HepG2 (cell line): ENCODE data around the gene ASAP2. TPM values are rescaled to one million over a fixed set of nuclear protein-coding genes. Genes with fewer than 3 reads are reported as not detected.

Source experiments
- BHLHE40 ChIP-seq: IDR thresholded peaks from 2 replicates; pipeline ENCODE4 v1.6.1; 2011; ENCODE audit warnings: low read length, improper control_type of control experiment
- FOXA3 ChIP-seq: IDR thresholded peaks from 2 replicates; pipeline ENCODE4 v1.6.1; 2016; ENCODE audit warnings: missing genetic modification reagents, missing compliant biosample characterization
- PHF21A ChIP-seq: sonication (generic); formaldehyde crosslinking; IDR thresholded peaks from 2 replicates; pipeline ENCODE4 v1.5.0; 2020; ENCODE audit warnings: mild to moderate bottlenecking, missing genetic modification reagents
- RCOR2 ChIP-seq: IDR thresholded peaks from 2 replicates; pipeline ENCODE4 v1.6.1; 2016; ENCODE audit warnings: missing biosample characterization, missing genetic modification reagents
- RFX5 ChIP-seq: IDR thresholded peaks from 2 replicates; pipeline ENCODE4 v1.6.1; 2011; ENCODE audit warnings: low read depth, low read length, improper control_type of control experiment
- SOX5 ChIP-seq: IDR thresholded peaks from 2 replicates; pipeline ENCODE4 v1.6.1; 2016; ENCODE audit warnings: borderline replicate concordance
- SOX6 ChIP-seq, 2 experiments: fragments of 450-650 bp in 1 of 2; sonication (generic) in 1 of 2; formaldehyde crosslinking in 1 of 2; IDR thresholded peaks; 2 replicates each; pipeline versions ENCODE4 v1.4.0 to v1.6.1; 2017 to 2020; ENCODE audit warnings: antibody characterized with exemption in 1 of 2, mild to moderate bottlenecking in 1 of 2, missing genetic modification reagents in 1 of 2
- TRIM24 ChIP-seq: sonication (generic); formaldehyde crosslinking; IDR thresholded peaks from 2 replicates; pipeline ENCODE4 v1.8.0; 2022; ENCODE audit warnings: mild to moderate bottlenecking, missing genetic modification reagents
- ZBTB21 ChIP-seq: sonication (generic); formaldehyde crosslinking; IDR thresholded peaks from 2 replicates; pipeline ENCODE4 v1.4.0; 2020; ENCODE audit warnings: missing genetic modification reagents
- ZMYM4 ChIP-seq: sonication (generic); formaldehyde crosslinking; IDR thresholded peaks from 2 replicates; pipeline ENCODE4 v1.8.1; 2023; ENCODE audit warnings: mild to moderate bottlenecking, missing genetic modification reagents
- ZNF616 ChIP-seq: sonication (generic); formaldehyde crosslinking; IDR thresholded peaks from 2 replicates; pipeline ENCODE4 v1.5.0; 2020; ENCODE audit warnings: low read depth, mild to moderate bottlenecking, missing genetic modification reagents
- ZNF772 ChIP-seq: sonication (generic); formaldehyde crosslinking; IDR thresholded peaks from 2 replicates; pipeline ENCODE4 v1.5.0; 2020; ENCODE audit warnings: mild to moderate bottlenecking, missing genetic modification reagents
- ZNF839 ChIP-seq: sonication (generic); formaldehyde crosslinking; IDR thresholded peaks from 2 replicates; pipeline ENCODE4 v1.4.0; 2020; ENCODE audit warnings: missing genetic modification reagents, mild to moderate bottlenecking, borderline replicate concordance
- polyA plus RNA-seq, 8 experiments: library from polyadenylated mRNA; depleted of rRNA in 3 of 8; stranded (reverse) in 7 of 8; unstranded in 1 of 8; fragments of >200 nt; fragmentation: Illumina TruSeq in 4 of 8; extraction: Trizol in 4 of 8; gene quantifications; 2 replicates each; pipeline versions ENCODE4 v1.2.1 to v1.2.3, GENCODE V29; 2011 to 2016; ENCODE audit warnings: low read depth in 4 of 8, missing spikeins in 1 of 8, mixed read lengths in 1 of 8; ENCODE audit not compliant: insufficient read depth in 1 of 8
- total RNA-seq, 5 experiments: library from RNA; depleted of rRNA; stranded (reverse); fragments of >200 nt; fragmentation: Illumina TruSeq; extraction: Trizol; gene quantifications; 2 replicates each; pipeline ENCODE4 v1.2.3, GENCODE V29; 2016; ENCODE audit warnings: low read depth in 1 of 5
- TF ChIP-seq, protein P1 (sequence below): fragments of 450-650 bp; IDR thresholded peaks from 2 replicates; pipeline ENCODE4 v1.6.1; 2016
- TF ChIP-seq, protein P2 (sequence below), 2 experiments: fragments of 450-650 bp in 1 of 2; sonication (generic) in 1 of 2; formaldehyde crosslinking; IDR thresholded peaks; 2 replicates each; pipeline versions ENCODE4 v1.5.0 to v1.8.0; 2020 to 2022; ENCODE audit warnings: mild to moderate bottlenecking in 1 of 2, missing genetic modification reagents in 1 of 2
- TF ChIP-seq, protein P3 (sequence below): sonication (generic); formaldehyde crosslinking; IDR thresholded peaks from 2 replicates; pipeline ENCODE4 v1.5.0; 2020; ENCODE audit warnings: mild to moderate bottlenecking, missing genetic modification reagents, borderline replicate concordance
- TF ChIP-seq, protein P4 (sequence below): sonication (generic); formaldehyde crosslinking; IDR thresholded peaks from 2 replicates; pipeline ENCODE4 v1.5.0; 2020; ENCODE audit warnings: missing genetic modification reagents, mild to moderate bottlenecking, borderline replicate concordance
- TF ChIP-seq, protein P5 (sequence below): sonication (generic); formaldehyde crosslinking; IDR thresholded peaks from 2 replicates; pipeline ENCODE4 v1.4.0; 2020; ENCODE audit warnings: mild to moderate bottlenecking, missing genetic modification reagents
- TF ChIP-seq, protein P6 (sequence below): IDR thresholded peaks from 2 replicates; pipeline ENCODE4 v1.6.1; 2016; ENCODE audit warnings: missing compliant biosample characterization, missing genetic modification reagents, borderline replicate concordance

Gene ASAP2
- total and polyA plus RNA-seq, 2 of the 13 experiments (the other 11 are each of a cell fraction or from before 2014, with no cell fraction given), result 7.3 to 22.3 TPM

DNA sequence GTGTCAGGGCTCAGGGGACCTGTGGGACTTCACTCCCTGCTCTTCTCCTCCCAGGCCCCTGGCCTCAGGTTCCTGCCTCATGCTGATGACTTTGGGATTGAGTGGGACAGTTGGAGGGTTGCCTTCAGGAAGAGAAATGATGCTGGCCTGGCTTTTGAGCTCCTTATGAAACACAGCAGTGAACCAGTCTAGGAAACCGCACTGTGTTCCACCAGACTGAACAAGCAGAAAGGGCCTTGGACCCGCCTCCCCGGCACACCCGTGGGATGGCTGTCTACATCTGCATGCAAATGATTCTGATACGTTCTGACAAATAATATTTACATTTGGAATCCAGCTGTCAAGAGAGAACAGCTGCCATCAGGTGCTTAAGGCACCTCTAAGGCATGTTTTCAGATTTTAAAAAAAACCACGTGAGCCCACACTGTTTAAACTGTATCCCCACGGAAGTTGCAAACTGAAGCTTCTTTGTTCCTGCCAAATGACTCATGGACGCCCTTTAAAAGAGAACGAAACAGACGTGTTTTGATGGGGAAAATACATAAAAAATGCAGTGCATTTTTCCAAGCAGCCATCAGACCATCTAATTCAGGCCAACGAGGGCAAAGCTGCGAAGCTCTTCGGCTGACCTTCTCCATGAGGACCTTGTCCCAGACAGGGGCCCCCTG is 27.6 kb upstream of the ASAP2 start (continued):
- TF ChIP-seq, protein P1, sequence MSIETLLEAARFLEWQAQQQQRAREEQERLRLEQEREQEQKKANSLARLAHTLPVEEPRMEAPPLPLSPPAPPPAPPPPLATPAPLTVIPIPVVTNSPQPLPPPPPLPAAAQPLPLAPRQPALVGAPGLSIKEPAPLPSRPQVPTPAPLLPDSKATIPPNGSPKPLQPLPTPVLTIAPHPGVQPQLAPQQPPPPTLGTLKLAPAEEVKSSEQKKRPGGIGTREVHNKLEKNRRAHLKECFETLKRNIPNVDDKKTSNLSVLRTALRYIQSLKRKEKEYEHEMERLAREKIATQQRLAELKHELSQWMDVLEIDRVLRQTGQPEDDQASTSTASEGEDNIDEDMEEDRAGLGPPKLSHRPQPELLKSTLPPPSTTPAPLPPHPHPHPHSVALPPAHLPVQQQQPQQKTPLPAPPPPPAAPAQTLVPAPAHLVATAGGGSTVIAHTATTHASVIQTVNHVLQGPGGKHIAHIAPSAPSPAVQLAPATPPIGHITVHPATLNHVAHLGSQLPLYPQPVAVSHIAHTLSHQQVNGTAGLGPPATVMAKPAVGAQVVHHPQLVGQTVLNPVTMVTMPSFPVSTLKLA, result peak; percentile 51; the same call in 1 of the 2 replicates
- TF ChIP-seq SOX6 (IDR thresholded peaks at IDR 0.05), result no peak
- peak; percentile 45; the same call in 1 of the 2 replicates for TF ChIP-seq SOX6 (CRISPR knock-in tag; IDR thresholded peaks at IDR 0.05)
- no peak for TF ChIP-seq ZNF616 (CRISPR knock-in tag)
- TF ChIP-seq, protein P2, sequence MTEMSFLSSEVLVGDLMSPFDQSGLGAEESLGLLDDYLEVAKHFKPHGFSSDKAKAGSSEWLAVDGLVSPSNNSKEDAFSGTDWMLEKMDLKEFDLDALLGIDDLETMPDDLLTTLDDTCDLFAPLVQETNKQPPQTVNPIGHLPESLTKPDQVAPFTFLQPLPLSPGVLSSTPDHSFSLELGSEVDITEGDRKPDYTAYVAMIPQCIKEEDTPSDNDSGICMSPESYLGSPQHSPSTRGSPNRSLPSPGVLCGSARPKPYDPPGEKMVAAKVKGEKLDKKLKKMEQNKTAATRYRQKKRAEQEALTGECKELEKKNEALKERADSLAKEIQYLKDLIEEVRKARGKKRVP (CRISPR knock-in tag; IDR thresholded peaks at IDR 0.05), result peak in 1 of 2 experiments; percentile 60; a peak in 1 of 4 replicates
- TF ChIP-seq RCOR2, result peak; percentile 49; the same call in 1 of the 2 replicates
- TF ChIP-seq ZBTB21, result 0 out of 2 replicates have a peak, but pooled peaks have one; percentile 5
- no peak for TF ChIP-seq ZNF839 (CRISPR knock-in tag)
- TF ChIP-seq, protein P3, sequence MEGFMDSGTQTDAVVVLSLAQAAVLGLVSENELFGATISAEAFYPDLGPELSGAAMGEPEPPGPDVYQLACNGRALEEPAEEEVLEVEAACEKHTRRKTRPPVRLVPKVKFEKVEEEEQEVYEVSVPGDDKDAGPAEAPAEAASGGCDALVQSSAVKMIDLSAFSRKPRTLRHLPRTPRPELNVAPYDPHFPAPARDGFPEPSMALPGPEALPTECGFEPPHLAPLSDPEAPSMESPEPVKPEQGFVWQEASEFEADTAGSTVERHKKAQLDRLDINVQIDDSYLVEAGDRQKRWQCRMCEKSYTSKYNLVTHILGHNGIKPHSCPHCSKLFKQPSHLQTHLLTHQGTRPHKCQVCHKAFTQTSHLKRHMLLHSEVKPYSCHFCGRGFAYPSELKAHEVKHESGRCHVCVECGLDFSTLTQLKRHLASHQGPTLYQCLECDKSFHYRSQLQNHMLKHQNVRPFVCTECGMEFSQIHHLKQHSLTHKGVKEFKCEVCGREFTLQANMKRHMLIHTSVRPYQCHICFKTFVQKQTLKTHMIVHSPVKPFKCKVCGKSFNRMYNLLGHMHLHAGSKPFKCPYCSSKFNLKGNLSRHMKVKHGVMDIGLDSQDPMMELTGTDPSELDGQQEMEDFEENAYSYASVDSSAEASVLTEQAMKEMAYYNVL (CRISPR knock-in tag), result no peak
- no peak for TF ChIP-seq ZMYM4 (CRISPR knock-in tag)
- TF ChIP-seq PHF21A (CRISPR knock-in tag), result peak; percentile 63; the same call in 1 of the 2 replicates
- no peak for TF ChIP-seq TRIM24
- peak; percentile 83; the same call in 1 of the 2 replicates for TF ChIP-seq SOX5
- TF ChIP-seq, protein P4, sequence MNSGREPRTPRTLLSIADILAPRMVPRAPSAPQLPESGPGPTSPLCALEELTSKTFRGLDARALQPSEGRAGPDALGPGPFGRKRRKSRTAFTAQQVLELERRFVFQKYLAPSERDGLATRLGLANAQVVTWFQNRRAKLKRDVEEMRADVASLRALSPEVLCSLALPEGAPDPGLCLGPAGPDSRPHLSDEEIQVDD (CRISPR knock-in tag), result no peak
- TF ChIP-seq, protein P5, sequence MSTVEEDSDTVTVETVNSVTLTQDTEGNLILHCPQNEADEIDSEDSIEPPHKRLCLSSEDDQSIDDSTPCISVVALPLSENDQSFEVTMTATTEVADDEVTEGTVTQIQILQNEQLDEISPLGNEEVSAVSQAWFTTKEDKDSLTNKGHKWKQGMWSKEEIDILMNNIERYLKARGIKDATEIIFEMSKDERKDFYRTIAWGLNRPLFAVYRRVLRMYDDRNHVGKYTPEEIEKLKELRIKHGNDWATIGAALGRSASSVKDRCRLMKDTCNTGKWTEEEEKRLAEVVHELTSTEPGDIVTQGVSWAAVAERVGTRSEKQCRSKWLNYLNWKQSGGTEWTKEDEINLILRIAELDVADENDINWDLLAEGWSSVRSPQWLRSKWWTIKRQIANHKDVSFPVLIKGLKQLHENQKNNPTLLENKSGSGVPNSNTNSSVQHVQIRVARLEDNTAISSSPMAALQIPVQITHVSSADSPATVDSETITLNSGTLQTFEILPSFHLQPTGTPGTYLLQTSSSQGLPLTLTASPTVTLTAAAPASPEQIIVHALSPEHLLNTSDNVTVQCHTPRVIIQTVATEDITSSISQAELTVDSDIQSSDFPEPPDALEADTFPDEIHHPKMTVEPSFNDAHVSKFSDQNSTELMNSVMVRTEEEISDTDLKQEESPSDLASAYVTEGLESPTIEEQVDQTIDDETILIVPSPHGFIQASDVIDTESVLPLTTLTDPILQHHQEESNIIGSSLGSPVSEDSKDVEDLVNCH (CRISPR knock-in tag), result no peak
- TF ChIP-seq RFX5, result no peak
- TF ChIP-seq, protein P6, sequence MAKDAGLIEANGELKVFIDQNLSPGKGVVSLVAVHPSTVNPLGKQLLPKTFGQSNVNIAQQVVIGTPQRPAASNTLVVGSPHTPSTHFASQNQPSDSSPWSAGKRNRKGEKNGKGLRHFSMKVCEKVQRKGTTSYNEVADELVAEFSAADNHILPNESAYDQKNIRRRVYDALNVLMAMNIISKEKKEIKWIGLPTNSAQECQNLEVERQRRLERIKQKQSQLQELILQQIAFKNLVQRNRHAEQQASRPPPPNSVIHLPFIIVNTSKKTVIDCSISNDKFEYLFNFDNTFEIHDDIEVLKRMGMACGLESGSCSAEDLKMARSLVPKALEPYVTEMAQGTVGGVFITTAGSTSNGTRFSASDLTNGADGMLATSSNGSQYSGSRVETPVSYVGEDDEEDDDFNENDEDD (CRISPR knock-in tag), result peak; percentile 62; the same call in 1 of the 2 replicates
- peak; percentile 44; the same call in 1 of the 2 replicates for TF ChIP-seq BHLHE40
- TF ChIP-seq FOXA3 (CRISPR knock-in tag), result 0 out of 2 replicates have a peak, but pooled peaks have one; percentile 43
- no peak for TF ChIP-seq ZNF772 (CRISPR knock-in tag)
